ENCODE measurements around the gene ESR1.
"Not testable (repeated sequence)": the region's sequence is repeated elsewhere in the genome, so short reads cannot be mapped to it uniquely, and the experiment has no call there.

The ESR1 gene

DNA sequence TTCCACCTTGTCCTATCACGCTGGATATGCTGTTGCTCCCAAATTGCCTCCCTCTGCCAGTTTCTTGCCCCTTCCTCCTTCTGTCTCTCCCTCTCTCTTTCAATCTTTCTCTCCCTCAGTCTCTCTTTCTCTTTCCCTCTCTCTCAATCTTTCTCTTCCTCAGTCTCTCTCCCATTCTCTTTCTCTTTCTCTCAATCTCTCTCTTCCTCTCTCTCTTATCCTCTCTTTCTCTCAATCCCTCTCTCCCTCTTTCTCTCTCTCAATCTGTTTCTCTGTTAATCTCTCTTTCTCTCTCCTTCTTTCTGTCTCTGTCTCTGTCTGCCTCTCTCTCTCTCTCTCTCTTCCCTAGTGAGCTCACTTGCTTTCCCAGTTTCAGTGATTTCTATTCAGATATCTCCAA is 245.8 kb downstream of the ESR1 start:
- DNase-seq (ENCODE audit: low read depth), result no peak

DNA sequence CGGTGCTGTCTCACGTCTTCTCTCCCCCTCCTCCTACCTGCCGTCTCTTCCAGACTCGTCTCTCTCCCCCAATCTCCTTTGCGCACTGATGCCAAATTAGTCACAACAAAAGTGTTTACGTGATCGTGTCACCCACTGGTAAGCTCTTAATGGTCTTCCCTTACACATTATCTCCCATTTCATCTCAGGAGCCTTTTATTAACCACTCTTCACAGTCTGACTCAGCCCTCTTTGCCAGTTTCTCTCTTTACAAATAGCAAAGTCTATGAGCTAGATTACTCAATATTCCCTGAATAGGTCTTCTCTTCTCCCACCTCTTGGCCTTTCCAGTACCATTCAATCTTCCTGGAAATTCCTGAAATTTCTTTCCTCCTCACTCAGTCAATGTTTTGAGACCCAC is 247.0 kb downstream of the ESR1 start:
- no peak for DNase-seq (ENCODE audit: low read depth)

DNA sequence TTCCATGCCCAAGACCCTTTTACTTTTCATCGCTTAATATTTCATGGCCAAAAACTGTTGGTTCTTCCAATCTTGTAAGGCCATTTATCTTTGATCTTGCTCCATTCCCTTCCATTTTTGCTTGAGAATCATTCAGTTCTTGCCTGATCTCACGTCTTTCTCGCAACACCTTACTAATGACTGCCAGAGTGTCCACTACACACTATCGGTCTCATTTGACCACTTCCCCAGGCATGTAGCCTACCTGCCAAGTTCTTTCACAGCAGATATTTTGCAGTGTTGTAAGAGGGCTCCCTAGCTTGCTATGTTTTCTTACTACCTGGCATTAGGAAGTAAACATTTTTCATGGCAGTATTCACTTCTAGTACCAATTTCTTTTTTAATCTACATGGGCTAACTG is 248.0 kb downstream of the ESR1 start:
- no peak for DNase-seq (ENCODE audit: low read depth)

DNA sequence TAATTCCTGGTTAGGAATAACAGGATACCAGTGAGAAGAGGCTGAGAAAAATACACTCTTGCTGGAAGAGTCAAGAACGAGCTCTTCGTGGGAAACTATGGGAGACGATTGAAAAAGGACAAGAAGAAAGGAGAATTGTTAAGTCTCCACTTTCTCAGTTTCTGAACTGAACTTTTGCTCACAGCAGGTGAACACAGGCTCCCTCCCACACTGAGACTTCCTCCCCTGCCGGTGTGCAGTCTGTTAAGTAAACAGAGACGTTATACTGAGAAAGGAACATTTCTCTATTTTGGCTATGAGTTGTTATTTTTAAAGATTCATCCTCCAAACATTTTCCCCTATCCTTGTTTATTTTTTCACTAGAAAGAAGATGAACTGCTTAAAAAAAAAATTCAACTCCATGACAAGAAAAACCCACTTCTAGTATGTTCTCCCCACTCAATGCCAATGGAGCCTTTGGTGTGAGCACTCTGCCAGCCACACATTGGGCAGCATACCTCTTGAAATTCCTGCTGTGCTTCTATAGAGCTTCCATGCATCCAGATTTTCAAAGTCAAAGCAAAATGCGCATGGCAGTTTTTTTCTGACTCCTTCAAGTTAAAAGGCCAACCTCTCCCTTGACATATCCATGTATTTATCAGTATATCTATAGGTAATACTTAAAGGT is 250.5 kb downstream of the ESR1 start:
- no peak for DNase-seq (ENCODE audit: low read depth)

DNA sequence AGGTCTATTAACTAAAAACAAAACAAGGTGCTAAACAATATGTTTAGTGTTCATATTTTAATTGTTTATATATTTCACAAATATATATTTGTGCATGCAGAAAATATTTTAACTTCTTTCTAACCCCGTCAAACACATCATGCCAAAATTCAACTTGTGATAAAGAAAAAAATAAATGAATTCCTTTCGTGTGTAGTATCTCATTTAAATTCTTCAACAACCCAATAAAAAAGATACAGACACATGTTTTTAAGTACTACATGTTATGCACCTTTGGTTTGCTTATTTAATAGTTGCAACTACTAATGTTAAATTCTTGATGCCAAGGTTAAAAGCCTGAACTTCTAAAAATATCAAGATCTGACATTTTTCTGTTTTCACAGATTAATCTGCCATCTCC is 252.4 kb downstream of the ESR1 start:
- no peak for DNase-seq (ENCODE audit: low read depth)

DNA sequence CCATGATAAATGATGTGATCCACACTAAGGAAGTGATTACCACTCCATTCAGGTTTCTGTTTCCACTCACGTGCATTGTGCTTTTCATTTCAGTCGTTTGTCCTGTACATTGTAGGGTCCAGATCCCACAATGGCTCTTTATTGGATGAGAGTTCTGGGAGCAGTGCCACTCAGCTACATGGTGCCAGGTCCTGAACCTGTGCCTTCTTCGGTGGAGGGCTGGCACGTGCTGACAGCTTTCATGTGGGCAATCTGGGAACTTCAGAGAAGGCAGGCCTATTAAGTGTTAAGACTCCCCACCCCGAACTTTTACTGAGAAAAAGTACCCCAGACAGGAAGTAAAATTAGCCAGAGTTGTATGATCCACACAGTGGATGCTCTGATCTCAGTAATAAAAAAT is 255.0 kb downstream of the ESR1 start:
- DNase-seq (ENCODE audit: low read depth), result no peak

DNA sequence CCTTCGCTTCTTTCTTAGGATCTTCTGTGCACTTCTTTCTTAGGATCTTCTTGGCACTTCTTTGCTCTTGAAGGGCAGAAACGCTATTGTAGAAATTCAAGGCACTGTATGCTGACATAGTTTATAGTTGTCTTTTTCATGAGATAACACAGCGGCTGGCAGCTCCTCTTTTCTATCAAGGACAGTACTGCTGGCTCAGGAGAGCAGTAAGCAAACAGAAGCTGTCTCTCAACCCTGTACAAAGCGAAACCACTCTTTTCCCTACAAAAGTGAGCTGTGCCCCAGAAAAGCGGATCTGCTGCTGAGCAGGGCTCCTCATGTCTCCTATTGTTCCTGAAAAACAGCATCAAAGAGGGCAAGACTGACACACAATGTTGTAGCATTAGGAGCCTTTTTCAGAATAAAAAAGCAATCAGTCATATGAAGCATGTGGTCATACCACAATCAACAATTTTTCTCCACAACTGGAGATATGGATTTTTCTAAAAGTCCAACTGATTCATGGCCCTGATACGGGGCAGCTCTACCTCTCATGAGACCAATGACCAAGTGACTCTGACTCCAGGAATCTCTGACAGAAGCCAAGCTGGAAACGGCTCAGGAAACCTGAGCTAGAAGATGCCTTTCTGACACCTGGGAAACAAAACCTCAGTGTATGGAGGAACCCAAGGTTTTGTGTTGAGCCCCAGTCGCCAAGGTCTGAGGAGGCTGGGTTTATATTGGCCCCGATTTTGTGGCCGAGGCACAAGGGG is 255.9 kb downstream of the ESR1 start:
- no peak for DNase-seq (ENCODE audit: low read depth)

DNA sequence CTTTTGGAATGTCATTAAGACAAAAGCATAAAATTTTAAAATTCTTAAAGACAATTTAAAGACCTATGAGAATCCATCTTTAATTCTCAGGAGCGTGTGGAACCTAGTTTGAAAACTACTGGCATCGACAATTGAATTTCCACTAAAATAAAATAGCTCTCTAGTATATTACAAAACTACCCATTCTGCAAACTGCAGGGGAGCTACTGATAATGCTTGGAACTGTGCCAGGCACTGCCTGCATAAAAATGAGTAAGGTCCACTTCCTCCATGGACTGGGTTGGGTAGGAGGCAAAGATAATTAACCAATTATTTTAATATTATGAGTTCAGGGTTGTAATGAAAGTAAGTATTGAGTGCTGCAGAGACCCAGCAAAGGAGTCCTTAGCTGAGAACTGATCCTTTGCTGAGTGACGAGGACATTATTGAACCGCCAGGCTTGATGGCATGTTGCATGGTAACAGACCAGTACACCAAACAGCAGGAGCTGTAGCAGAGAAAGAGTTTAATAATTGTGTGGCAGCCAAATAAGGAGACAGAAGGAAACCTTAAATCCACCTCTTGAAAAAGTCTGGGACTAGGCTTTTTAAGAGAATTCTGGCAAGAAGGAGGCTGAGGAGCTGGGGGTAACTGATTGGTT is 261.3 kb downstream of the ESR1 start:
- no peak for DNase-seq (ENCODE audit: low read depth)

DNA sequence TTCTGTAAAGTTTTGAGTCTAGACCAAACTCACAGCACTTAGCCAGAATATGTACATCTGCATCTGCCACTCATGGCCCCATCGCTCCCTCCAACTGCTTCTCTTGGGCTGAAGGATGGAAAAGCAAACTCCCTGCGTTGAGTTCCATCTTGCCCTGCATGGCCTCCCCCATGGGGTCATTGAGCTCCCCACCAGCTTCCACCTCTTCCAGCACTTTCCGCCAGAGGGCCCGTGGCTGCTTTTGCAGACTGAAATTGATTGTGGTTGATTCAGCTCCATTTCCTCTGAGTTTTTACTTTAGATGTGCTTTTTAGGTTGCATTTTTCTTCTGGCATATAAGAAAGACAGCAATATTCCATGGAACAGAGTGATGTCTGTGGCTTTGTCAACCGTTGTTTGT is 263.1 kb downstream of the ESR1 start:
- no peak for DNase-seq (ENCODE audit: low read depth)

DNA sequence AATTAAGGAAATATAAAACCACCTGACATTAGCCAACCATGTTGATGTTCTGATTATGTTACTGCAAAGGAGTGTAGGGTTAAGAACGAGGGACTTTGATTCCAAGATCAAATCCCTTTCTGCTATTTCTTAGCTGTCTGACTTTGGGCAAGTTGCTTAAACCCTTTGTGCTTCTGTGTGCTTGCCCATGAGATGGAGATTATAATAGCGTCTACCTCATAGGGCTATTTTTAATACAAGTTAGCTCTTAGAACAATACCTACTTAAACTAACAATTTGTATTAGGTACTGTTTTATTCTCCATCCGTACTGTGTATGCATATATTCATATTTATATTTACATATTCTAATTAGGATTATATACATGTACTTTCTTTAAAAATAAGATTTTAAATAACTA is 263.8 kb downstream of the ESR1 start:
- DNase-seq (ENCODE audit: low read depth), result no peak

DNA sequence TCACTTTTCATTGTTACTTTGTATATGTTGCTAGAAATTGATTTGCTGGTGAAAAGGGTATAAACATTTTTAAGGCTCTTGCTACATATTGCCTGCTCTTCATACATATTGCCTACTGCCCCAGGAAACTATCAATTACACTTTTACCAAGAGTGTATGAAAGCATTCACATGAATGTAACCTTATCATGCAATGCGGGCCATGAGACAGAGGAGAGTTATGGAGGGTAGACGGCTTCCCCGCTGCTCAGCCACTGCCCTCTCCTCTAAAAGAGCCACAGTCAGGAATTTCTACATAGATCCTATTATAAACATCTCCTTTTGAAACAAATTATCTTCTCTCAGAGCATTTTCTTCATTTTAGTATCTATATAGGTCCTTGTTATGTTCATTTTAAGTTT is 264.4 kb downstream of the ESR1 start:
- DNase-seq (ENCODE audit: low read depth), result no peak

DNA sequence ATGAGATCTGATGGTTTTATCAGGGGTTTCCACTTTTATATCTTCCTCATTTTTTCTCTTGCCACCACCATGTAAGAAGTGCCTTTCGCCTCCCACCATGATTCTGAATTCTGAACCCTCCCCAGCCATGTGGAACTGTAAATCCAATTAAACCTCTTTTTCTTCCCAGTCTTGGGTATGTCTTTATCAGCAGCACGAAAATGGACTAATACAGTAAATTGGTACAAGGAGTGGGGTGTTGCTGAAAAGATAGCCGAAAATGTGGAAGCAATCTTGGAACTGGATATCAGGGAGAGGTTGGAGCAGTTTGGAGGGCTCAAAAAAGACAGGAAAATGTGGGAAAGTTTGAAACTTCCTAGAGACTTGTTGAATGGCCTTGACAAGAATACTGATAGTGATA is 268.8 kb downstream of the ESR1 start:
- DNase-seq (ENCODE audit: low read depth), result not testable (repeated sequence)

DNA sequence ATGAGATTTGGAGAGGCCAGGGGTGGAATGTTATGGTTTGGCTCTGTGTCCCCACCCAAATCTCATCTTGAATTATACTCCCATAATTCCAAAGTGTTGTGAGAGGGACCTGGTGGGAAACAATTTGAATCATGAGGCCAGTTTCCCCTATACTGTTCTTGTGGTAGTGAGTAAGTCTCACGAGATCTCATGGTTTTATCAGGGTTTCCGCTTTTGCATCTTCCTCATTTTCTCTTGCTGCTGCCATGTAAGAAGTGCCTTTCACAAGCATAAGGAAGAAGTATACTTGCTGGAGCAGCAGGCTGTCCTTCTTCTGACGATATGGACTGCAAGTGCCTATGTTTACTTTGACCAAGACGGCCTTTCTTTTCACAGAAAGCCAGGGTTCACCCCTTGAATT is 270.5 kb downstream of the ESR1 start:
- no peak for DNase-seq (ENCODE audit: low read depth)

DNA sequence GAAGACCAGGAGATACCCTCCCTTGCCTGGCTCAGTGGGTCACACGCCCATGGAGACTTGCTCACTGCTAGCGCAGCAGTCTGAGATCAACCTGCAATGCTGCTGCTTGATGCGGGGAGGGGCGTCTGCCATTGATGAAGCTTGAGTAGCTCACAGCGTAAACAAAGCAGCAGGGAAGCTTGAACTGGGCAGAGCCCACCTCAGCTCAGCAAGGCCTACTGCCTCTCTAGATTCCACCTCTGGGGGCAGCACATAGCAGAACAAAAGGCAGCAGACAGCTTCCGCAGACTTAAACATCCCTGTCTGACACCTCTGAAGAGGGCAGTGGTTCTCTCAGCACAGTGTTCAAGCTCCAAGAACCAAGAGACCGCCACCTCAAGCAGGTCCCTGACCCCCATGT is 271.3 kb downstream of the ESR1 start:
- no peak for DNase-seq (ENCODE audit: low read depth)

DNA sequence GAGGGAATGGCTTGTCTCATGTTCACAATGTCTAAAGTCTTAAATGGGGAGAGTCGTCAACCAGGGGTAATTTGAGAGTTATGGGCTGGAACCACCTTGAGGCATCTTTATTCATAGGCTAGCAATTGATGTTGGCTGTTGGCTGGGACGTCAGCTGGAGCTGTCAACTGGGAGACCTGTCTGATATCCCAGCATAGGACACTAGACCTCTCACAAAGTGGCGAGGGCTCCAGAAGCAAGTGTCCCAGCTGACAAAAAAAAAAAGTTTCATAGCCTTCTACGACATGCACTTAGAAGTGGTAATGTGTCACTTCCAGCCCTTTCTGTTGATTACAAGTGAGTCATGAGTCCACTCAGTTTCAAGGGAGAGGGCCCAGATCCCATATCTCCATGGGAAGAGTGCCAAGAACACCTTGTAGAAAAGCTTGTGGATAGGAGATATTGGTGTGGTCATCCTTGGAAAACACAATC is 278.0 kb downstream of the ESR1 start:
- no peak for DNase-seq (ENCODE audit: low read depth)

DNA sequence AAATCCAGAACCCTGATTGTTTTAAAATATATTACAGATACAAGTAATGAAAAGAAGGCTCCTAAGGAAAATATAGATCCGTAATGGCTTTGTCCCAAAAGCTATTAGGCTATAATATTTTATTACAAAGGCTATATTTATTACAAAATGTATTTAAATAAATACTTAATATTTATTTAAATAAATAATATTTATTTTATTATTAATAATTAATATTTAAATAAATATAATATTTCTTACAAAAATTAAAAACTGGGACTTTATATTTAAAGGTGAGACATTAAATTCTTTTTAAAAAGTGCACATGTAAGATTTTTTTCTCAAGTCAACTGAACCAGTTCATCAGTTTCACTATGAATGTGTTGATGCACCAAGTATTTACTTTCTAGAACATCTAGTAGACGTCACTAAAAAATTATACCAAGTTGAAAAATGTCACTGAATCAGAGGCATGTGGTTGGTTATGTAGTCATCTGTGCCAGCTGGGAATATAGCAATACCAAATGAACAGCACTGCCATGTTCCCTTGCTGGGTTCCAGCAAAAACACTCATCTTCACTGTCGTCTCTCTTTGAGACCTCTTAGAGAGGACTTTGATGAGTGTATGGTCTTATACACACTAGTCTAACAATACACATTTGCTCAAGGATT is 278.9 kb downstream of the ESR1 start:
- no peak for DNase-seq (ENCODE audit: low read depth)

DNA sequence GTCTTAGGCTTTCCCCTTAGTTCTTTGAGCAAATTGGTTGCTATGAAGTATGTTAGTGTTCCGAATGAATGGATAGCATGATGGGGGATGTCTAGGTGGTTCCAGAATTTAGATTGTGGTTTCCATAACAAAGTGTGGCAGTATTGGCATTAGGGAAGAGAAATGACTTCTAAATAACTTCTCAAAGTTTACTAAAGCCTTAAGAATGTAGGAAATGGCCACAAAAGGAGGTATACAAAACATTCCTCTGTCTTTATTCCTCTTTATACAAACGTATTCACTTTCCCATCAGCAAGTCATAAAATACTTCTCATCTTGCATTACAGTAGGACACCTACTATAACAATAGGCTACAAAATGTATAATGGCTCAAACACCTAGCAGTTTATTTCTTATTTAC is 279.6 kb downstream of the ESR1 start:
- DNase-seq (ENCODE audit: low read depth), result no peak

DNA sequence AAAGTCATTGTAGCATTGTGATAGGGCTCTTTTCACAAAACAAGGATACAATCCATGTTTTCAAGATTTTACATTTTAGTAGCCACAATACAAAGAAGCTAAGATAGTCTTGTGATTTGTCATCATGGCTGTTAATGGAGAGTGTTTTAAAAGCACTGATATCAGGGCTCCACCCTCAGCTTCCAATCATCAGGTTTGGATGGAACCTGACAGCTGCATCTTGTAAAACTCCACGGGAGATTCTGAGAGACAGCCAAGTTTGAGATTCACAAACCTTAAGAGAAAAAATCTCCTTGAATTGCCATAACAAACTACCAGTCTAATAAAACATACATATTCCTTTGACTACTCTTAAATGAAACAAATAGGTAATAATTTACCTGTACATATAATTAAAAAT is 280.2 kb downstream of the ESR1 start:
- DNase-seq (ENCODE audit: low read depth), result no peak

DNA sequence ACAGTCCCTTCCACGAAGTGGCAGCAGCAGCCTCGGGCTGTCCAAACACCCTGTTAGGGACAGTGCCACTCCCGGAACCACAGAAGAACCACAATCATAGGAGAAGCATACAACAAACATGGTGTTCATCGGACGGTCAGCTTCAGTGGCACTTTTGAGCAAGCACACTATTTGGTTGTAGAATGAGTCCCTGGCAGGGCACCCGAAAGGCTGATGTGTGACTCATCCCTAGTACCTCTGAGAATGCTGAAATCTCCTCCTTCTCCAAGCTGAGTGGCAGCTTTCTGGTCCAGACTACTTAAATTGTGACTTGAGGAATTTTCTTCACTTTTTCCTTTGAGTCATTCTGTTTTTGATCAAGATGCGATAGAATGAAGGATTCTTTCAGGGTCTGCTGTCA is 282.5 kb downstream of the ESR1 start:
- no peak for DNase-seq (ENCODE audit: low read depth)

DNA sequence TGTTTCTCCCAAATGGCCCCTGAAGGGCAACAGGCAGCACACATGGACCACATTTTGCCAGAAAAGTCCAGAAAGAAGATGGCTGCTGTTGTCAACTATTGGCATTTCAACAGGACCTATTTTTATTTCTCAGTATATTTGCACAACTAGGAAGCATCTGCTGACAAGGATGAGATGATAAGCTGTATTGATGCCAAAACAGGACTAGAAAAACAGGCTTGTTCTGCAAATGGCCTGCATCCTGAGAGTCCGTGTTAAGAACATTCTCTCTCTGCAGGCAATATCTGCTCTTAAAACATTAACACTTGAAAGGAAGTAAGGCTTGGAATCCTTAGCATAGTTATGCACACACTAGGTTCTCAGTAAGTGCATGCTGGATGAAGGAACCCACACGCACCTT is 283.7 kb downstream of the ESR1 start:
- DNase-seq (ENCODE audit: low read depth), result no peak

DNA sequence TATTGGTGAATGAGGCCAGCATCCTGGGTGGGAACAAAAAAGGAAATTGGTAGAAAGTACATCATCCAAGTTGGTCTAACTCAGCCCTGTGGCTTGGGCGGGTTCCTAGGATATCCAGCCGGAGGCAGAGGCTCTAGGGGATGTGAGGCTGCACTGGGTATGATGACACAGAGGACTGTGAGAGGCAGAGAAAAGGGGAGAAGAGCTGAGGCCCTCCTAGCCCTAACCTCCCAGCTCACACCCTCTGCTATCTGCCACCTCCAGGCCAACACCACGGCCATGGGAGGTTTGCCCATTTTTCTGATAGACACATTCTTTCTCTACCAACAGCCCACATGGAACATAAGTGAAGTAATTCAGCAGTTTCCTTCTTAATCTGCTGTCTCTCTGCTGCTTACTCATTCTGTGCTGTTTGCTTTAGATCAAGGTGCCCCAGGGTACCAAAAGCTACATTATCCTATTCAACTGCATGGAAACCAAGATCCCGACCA is 284.4 kb downstream of the ESR1 start:
- no peak for DNase-seq (ENCODE audit: low read depth)

DNA sequence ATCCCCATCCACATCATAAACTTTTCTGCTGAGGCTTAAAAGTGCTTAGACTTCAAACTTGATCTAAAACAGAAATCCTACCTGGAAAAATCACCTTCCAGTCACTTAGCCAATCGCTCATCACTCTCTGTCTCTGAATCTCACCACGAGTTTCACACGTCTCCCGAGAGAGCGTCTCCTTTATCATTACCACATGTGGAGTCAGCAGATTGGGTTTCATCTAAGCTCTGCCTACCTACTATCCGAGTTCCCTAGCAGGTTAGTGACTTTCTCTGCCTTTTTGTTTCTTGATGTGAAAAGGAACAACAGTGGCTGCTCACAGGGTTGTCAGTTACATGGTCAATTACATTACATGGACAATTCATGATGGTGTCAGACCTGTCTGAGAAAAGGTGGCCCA is 286.2 kb downstream of the ESR1 start:
- no peak for DNase-seq (ENCODE audit: low read depth)

DNA sequence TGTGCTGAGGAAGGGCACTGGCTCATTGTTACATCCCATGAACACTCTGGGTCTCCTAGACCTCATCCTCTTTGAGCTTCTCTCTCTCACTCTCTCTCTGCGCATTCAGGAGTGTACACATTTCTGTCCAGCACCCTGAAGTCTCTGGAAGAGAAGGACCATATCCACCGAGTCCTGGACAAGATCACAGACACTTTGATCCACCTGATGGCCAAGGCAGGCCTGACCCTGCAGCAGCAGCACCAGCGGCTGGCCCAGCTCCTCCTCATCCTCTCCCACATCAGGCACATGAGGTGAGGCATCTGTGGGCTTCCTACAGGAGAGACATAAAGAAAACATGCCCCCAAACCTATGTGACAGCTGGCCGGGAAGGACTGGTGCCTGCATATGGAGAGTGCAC is 286.8 kb downstream of the ESR1 start:
- DNase-seq (ENCODE audit: low read depth), result no peak
